A549 (cell line): ENCODE results near the gene TP53INP2. TPM values are rescaled to one million over a fixed set of nuclear protein-coding genes. Genes with fewer than 3 reads are reported as not detected.

Experiments used
- ATAC-seq, 2 experiments: fragments of 200-7000 bp in 1 of 2; fragments of >200 bp in 1 of 2; cut with Nextera tagmentation in 1 of 2; cut with Tn5 transposase in 1 of 2; 3 replicates each; pipeline versions ENCODE4 v1.8.0 to v1.9.1; 2018 to 2020; ENCODE audit warnings: mild to moderate bottlenecking in 1 of 2, moderate library complexity in 1 of 2
- CTCF ChIA-PET: fragments of 300-600 bp; sonication (Branson Sonifier 250); formaldehyde crosslinking; extraction: SDS; loops from one replicate; lab custom pipeline; 2021; ENCODE audit warnings: antibody characterized with exemption, inconsistent platforms; lab: Yijun Ruan, JAX
- POLR2A ChIA-PET: fragments of 350-600 bp; formaldehyde crosslinking; extraction: SDS; loops from one replicate; lab custom pipeline; 2021; ENCODE audit warnings: antibody characterized with exemption, inconsistent platforms; lab: Yijun Ruan, JAX
- DNase-seq, 2 experiments: peaks; one replicate each; pipeline versions ENCODE4 v3.0.0 to v3.0.0-alpha.2; 2011 to 2016; ENCODE audit warnings: low read depth in 1 of 2, low spot score in 1 of 2
- FAIRE-seq: peaks from 2 replicates; lab custom pipeline; 2011; peaks lifted over from hg19 to GRCh38; lab: Jason Lieb, UNC
- H3K27ac ChIP-seq, 2 experiments: fragments of >200 bp; sonication (Bioruptor Twin); formaldehyde crosslinking; 3 replicates each; pipeline ENCODE4 v1.5.1; 2016 to 2017
- H3K4me1 ChIP-seq: fragments of >200 bp; sonication (Bioruptor Twin); formaldehyde crosslinking; 3 replicates; pipeline ENCODE4 v1.6.1; 2016
- H3K4me2 ChIP-seq: fragments of >200 bp; sonication (Bioruptor Twin); formaldehyde crosslinking; 3 replicates; pipeline ENCODE4 v1.6.1; 2016
- H3K4me3 ChIP-seq: fragments of >200 bp; sonication (Bioruptor Twin); formaldehyde crosslinking; 3 replicates; pipeline ENCODE4 v1.5.1; 2016
- H3K9me3 ChIP-seq: fragments of >200 bp; sonication (Bioruptor Twin); formaldehyde crosslinking; 3 replicates; pipeline ENCODE4 v1.6.1; 2016
- CEBPB ChIP-seq, 2 experiments: fragments of >200 bp in 1 of 2; sonication (Bioruptor Twin) in 1 of 2; formaldehyde crosslinking in 1 of 2; IDR thresholded peaks; 2 replicates each; pipeline ENCODE4 v1.6.1; 2012 to 2016
- CHD4 ChIP-seq: fragments of 200-600 bp; sonication (generic); IDR thresholded peaks from 2 replicates; pipeline ENCODE4 v1.6.1; 2016; ENCODE audit warnings: antibody characterized with exemption, mild to moderate bottlenecking, borderline replicate concordance
- EHF ChIP-seq: fragments of 250-450 bp; sonication (Bioruptor Pico); IDR thresholded peaks from 2 replicates; pipeline ENCODE4 v1.5.0; 2020; ENCODE audit warnings: mild to moderate bottlenecking
- FOSL2 ChIP-seq, 2 experiments: fragments of 450-650 bp in 1 of 2; fragments of >200 bp in 1 of 2; sonication (Bioruptor Twin) in 1 of 2; formaldehyde crosslinking; IDR thresholded peaks; 2 replicates each; pipeline versions ENCODE4 v1.5.0 to v1.6.1; 2016 to 2020; ENCODE audit warnings: mild to moderate bottlenecking in 1 of 2, moderate library complexity in 1 of 2
- HOXA7 ChIP-seq: fragments of 250-450 bp; sonication (Bioruptor Pico); IDR thresholded peaks from 2 replicates; pipeline ENCODE4 v1.5.0; 2020; ENCODE audit warnings: mild to moderate bottlenecking, moderate library complexity
- JUNB ChIP-seq: fragments of >200 bp; sonication (Bioruptor Twin); formaldehyde crosslinking; IDR thresholded peaks from 2 replicates; pipeline ENCODE4 v1.6.1; 2016
- KDM1A ChIP-seq: fragments of 200-600 bp; sonication (generic); IDR thresholded peaks from 2 replicates; pipeline ENCODE4 v1.6.1; 2016; ENCODE audit warnings: low read depth, mild to moderate bottlenecking
- MAFK ChIP-seq: fragments of 450-650 bp; IDR thresholded peaks from 2 replicates; pipeline ENCODE4 v1.6.1; 2014; ENCODE audit not compliant: partially characterized antibody
- NPAS2 ChIP-seq: fragments of 250-450 bp; sonication (Bioruptor Pico); IDR thresholded peaks from 2 replicates; pipeline ENCODE4 v1.8.0; 2022; ENCODE audit warnings: mild to moderate bottlenecking, moderate library complexity, borderline replicate concordance
- NR3C1 ChIP-seq: fragments of >200 bp; sonication (Bioruptor Twin); formaldehyde crosslinking; IDR thresholded peaks from 3 replicates; pipeline ENCODE4 v1.6.1; 2017
- PHF8 ChIP-seq: fragments of 200-600 bp; sonication (generic); IDR thresholded peaks from 2 replicates; pipeline ENCODE4 v1.6.1; 2016; ENCODE audit warnings: low read depth, mild to moderate bottlenecking, antibody characterized with exemption, moderate library complexity, borderline replicate concordance
- RCOR1 ChIP-seq: fragments of 150-350 bp; IDR thresholded peaks from 2 replicates; pipeline ENCODE4 v1.6.1; 2014; ENCODE audit warnings: antibody characterized with exemption, low read length, low read depth
- SMC3 ChIP-seq: fragments of >200 bp; sonication (Bioruptor Twin); formaldehyde crosslinking; IDR thresholded peaks from 3 replicates; pipeline ENCODE4 v1.6.1; 2018; ENCODE audit warnings: inconsistent platforms
- SREBF2 ChIP-seq: fragments of 450-650 bp; IDR thresholded peaks from 2 replicates; pipeline ENCODE4 v1.6.1; 2014; ENCODE audit warnings: mild to moderate bottlenecking, moderate library complexity
- TFCP2L1 ChIP-seq: fragments of 250-450 bp; sonication (Bioruptor Pico); IDR thresholded peaks from 2 replicates; pipeline ENCODE4 v1.5.0; 2021; ENCODE audit warnings: mild to moderate bottlenecking
- ZNF302 ChIP-seq: fragments of 250-450 bp; sonication (Bioruptor Pico); IDR thresholded peaks from 2 replicates; pipeline ENCODE4 v1.9.0; 2021; ENCODE audit warnings: inconsistent platforms, mild to moderate bottlenecking, moderate library complexity
- WGBS: methylation state at CpG from one replicate; pipeline ENCODE4 v1.1.6; 2017; ENCODE audit errors: missing lambda C conversion rate; 5-methylcytosine and 5-hydroxymethylcytosine counted together
- polyA plus RNA-seq, 4 experiments: library from polyadenylated mRNA; depleted of rRNA in 3 of 4; stranded (reverse); fragments of >200 nt; fragmentation: RNase III in 1 of 4; extraction: RNeasy Plus Mini Kit Qiagen cat#74134 plus additional on column Dnase treatment in 1 of 4; gene quantifications; 2 replicates in 3 of 4; 3 replicates in 1 of 4; pipeline ENCODE4 v1.2.3, GENCODE V29; 2011 to 2017

The TP53INP2 gene
- polyA plus RNA-seq, 2 of the 4 experiments (the other 2 are of a cell fraction) = 2.2 to 4.5 TPM

DNA sequence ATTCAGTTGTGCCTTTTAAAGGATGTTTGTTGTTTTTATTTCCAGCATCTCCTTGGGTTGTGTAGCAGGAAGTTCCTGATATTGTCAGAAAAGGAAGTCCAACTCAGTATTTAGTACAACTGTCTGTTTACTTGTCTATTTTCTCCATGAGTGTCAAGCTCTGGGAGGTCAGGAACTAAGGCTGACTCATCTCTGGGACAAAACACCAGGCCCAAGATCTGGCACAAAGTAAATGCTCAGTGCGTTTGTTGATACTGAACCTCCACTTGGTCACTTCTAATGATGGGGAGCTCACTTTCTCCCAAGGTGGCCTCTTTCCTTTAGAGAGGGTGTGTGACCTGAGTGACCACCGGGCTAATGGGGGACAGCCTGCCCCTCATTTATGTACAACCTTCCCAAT, 14.7 kb upstream of the TP53INP2 start:
- Histone ChIP-seq H3K9me3 (no peaks in the 10 kb centered on the region), H3K27ac (no peak overlapping the region), H3K4me3 (no peak overlapping the region)
- FAIRE-seq (no peak), DNase-seq (peak in 1 of 2 experiments; percentile 69)
- TF ChIP-seq JUNB = peak; percentile 26; the same call in 1 of the 2 replicates
- TF ChIP-seq CHD4 = peak; percentile 78; the same call in 1 of the 2 replicates
- no peak for TF ChIP-seq HOXA7 (CRISPR knock-in tag)
- TF ChIP-seq KDM1A = 0 out of 2 replicates have a peak, but pooled peaks have one; percentile 27
- no peak for TF ChIP-seq CEBPB (IDR thresholded peaks at IDR 0.05)
- no peak for TF ChIP-seq NPAS2
- no peak for TF ChIP-seq FOSL2 (IDR thresholded peaks at IDR 0.05)
- TF ChIP-seq FOSL2 (CRISPR knock-in tag; IDR thresholded peaks at IDR 0.05) = peak; percentile 51
- TF ChIP-seq, all 56 proteins: peak for 4
- ATAC-seq = peak; percentile 52 to 77; a peak in 4 of 6 replicates
- POLR2A ChIA-PET = interaction anchor here (1.2 kb wide), 1 partner anchor 12 kb away, joined by 4 read pairs; the partner anchor contains the start of gene PIGU
- Histone ChIP-seq H3K4me1 (peaks cover 15% of the 10 kb centered on the region; the same call in 2 of the 3 replicates), H3K4me2 (peak overlapping the region; percentile 30; the same call in 2 of the 3 replicates)
- WGBS = 46% methylated on average over 2 of the region's 2 CpGs
- CTCF ChIA-PET = interaction anchor here (1.2 to 3.2 kb wide), 5 partner anchors 11 to 377 kb away, joined by 5 to 17 read pairs (median 7); partner anchors contain the start of gene PIGU

DNA sequence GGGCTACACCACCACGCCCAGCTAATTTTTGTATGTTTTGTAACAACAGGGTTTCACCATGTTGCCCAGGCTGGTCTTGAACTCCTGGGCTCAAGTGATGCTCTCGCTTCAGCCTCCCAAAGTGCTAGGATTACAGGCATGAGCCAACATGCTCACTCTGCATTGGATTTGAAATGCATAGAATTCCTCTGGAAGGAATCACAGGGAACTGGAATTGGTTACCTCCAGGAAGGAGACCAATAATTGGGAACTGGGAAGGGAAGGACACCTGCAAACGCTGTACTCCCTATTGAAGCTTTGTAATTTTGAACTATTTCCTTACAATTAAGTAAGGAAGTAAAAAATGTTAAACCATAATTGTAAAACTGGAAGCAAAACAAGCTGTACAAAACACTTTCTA, 12.3 kb upstream of the TP53INP2 start:
- no peak overlapping the region for H3K4me2 ChIP-seq
- 89% methylated on average over 3 of the region's 3 CpGs for WGBS
- CTCF ChIA-PET = interaction anchor here (1.3 kb wide), 1 partner anchor 11 kb away, joined by 4 read pairs; no protein-coding TSS in a partner anchor
- TF ChIP-seq TFCP2L1 (CRISPR knock-in tag) (no peak), NR3C1 (no peak), NPAS2 (no peak), ZNF302 (CRISPR knock-in tag) (no peak)
- H3K27ac ChIP-seq = no peak overlapping the region
- no peak for FAIRE-seq
- no peak for ATAC-seq
- H3K9me3 ChIP-seq = no peaks in the 10 kb centered on the region
- H3K4me3 ChIP-seq = no peak overlapping the region
- POLR2A ChIA-PET = no interaction called here
- peaks cover 15% of the 10 kb centered on the region; the same call in 2 of the 3 replicates for H3K4me1 ChIP-seq
- DNase-seq = no peak

DNA sequence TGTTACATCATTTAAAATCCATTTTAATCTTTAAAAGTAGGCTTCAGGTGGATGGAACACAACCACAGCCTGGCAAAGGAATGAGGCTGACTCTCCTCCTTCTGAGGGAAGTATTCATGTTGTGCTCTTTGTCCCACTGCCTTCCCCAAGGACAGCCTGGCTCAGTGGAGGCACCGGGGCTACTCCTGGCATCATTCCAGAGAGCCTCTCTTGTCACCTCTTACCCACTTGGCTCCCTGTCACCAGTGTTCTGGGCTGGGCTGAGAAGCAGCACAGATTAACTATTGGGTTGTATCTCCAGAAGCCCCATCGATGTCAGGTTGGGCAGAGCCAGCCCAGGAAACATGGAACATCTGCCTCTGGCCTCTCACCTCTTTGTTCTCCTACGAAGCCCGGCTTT, 10.7 kb upstream of the TP53INP2 start:
- Histone ChIP-seq H3K4me3 (no peak overlapping the region), H3K4me1 (peaks cover 15% of the 10 kb centered on the region; the same call in 2 of the 3 replicates), H3K9me3 (no peaks in the 10 kb centered on the region), H3K4me2 (no peak overlapping the region), H3K27ac (no peak overlapping the region)
- WGBS = 46% methylated on average over 4 of the region's 4 CpGs
- FAIRE-seq (no peak), DNase-seq (no peak)
- POLR2A ChIA-PET = no interaction called here
- CTCF ChIA-PET = no interaction called here
- TF ChIP-seq MAFK = no peak
- TF ChIP-seq, all 56 proteins: peak for 0
- no peak for ATAC-seq

DNA sequence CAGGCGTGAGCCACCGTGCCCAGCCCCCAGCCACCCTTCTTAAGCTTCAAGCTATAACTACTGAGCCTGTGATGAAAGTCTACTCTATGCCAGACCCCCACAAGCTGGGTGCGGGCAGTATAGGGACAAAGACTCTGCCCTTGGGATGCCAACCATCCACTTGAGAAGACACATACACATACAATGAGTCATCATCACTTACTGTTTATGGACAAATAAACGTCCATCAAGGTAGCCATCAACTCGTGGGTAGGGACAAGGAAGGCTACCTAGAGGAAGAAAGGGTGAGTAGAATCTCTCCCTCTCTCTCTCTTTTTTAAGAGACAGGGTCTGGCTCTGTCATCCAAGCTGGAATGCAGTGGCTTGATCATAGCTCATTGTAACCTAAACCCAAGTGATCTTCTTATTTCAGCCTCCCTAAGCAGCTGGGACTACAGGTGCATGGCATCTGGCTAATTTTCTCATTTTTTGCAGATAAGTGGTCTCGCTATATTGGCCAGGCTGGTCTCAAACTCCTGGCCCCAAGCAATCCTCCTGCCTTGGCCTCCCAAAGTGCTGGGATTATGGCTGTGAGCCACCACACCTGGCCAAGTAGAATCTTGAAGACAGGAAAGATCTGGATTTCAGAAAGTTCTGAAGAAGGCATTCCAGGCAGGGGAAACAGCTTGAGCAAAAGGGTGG, 2.6 kb upstream of the TP53INP2 start:
- ChIA-PET POLR2A (interaction anchor here (1.3 kb wide), 1 partner anchor 25 kb away, joined by 3 read pairs; the partner anchor contains the start of gene PIGU), CTCF (interaction anchor here (0.8 to 3.4 kb wide), 5 partner anchors 10 to 178 kb away, joined by 3 to 14 read pairs (median 3); no protein-coding TSS in a partner anchor)
- 37% methylated on average over 6 of the region's 6 CpGs for WGBS
- H3K9me3 ChIP-seq = no peaks in the 10 kb centered on the region
- H3K27ac ChIP-seq = no peak overlapping the region
- DNase-seq = peak in 1 of 2 experiments; percentile 54
- no peak for TF ChIP-seq RCOR1
- TF ChIP-seq FOSL2 (IDR thresholded peaks at IDR 0.05) = no peak
- peak; percentile 85 for TF ChIP-seq FOSL2 (CRISPR knock-in tag; IDR thresholded peaks at IDR 0.05)
- H3K4me2 ChIP-seq = peak overlapping the region; percentile 35; the same call in 1 of the 3 replicates
- FAIRE-seq = no peak
- H3K4me1 ChIP-seq = peaks cover 26% of the 10 kb centered on the region
- no peak overlapping the region for H3K4me3 ChIP-seq
- no peak for ATAC-seq

DNA sequence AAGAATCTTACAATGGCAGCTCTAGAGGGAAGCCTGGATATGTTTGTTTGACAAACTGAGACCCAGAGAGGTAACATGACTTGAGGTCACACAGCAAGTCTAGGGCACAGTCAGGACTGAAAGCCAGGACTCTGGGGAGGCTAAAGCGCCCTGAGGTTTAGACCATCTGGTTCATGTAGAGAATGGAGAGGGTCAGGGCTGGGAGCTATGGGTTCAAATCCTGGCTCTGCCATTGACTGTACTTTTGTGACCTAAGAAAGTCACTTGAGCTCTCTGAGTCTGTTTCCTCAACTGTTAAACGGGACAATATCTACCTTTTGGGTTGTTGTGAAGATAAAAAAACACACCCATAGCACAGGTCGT, 1.1 kb upstream of the TP53INP2 start:
- Histone ChIP-seq H3K9me3 (no peaks in the 10 kb centered on the region), H3K4me3 (peak overlapping the region; percentile 94; the same call in 2 of the 3 replicates), H3K4me1 (peaks cover 26% of the 10 kb centered on the region), H3K4me2 (peak overlapping the region; percentile 99), H3K27ac (no peak overlapping the region)
- POLR2A ChIA-PET = interaction anchor here (1.1 to 1.6 kb wide), 2 partner anchors 26 to 144 kb away, joined by 3 to 12 read pairs; partner anchors contain the start of genes MAP1LC3A and PIGU
- no peak for ATAC-seq
- CTCF ChIA-PET = interaction anchor here (0.8 to 8.6 kb wide), 5 partner anchors 11 to 390 kb away, joined by 3 to 108 read pairs (median 4); partner anchors contain the start of gene PIGU
- DNase-seq = no peak
- no peak for FAIRE-seq
- 22% methylated on average over 3 of the region's 3 CpGs for WGBS
- TF ChIP-seq MAFK (no peak), SMC3 (no peak), RCOR1 (no peak), PHF8 (no peak), SREBF2 (no peak), EHF (no peak)
